Skin epidermis (tissue), 12 donors: Measurements from ENCODE around the gene PDLIM4.

ENCODE experiments used
- H3K27ac ChIP-seq, 21 experiments: fragments of 200-600 bp; sonication (generic) in 11 of 21; one replicate each; pipeline ENCODE4 v1.5.0; 2020; ENCODE audit warnings: mild to moderate bottlenecking in 3 of 21, inconsistent platforms in 2 of 21, moderate library complexity in 2 of 21
- H3K4me3 ChIP-seq, 7 experiments: fragments of 200-600 bp; sonication (generic) in 2 of 7; one replicate each; pipeline ENCODE4 v1.5.0; 2020; ENCODE audit warnings: inconsistent platforms in 2 of 7, mild to moderate bottlenecking in 2 of 7, moderate library complexity in 1 of 7

The PDLIM4 gene

GRCh38 chr5:132243366-132243977 is 14.0 kb upstream of the PDLIM4 start:
- no peak overlapping the region for H3K4me3 ChIP-seq
- no peak overlapping the region for H3K27ac ChIP-seq

DNA sequence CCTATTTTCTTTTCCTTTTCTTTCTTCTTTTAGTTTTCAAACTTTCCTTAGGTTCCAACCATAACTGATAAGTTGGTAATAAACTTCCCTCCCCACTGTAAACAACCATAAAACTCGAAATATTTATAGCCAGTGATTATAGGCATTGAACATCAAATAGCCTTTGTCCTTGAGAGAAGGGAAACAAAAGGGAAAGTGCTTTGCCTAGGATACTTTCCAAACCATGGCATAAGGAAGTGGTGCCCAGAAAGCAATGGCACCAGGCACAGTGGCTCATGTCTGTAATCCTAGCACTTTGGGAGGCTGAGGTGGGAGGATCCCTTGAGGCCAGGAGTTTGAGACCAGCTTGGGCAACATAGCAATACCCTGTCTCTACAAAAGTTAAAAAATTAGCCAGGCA is 11.9 kb upstream of the PDLIM4 start:
- H3K27ac ChIP-seq: no peak overlapping the region
- H3K4me3 ChIP-seq: no peak overlapping the region

DNA sequence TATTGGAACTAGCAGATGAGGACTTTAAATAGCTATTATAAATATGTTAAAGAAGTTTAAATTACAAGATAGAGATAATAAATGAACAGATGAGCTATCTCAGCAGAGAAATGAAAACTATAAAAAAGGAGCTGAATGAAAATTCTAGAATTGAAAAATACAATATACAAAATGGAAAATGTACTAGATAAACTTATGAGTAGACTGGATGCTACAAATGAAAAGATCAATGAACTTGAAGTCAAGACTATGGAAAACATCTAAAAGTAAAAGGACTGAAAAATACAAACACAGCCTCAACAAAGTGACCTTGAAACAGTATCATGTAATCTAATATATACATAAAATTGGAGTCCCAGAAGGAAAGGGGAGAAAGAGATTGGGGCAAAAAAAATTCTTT is 10.7 kb upstream of the PDLIM4 start:
- Histone ChIP-seq H3K27ac (no peak overlapping the region), H3K4me3 (no peak overlapping the region)

- H3K27ac ChIP-seq: no peak overlapping the region
- H3K4me3 ChIP-seq: no peak overlapping the region
Observed at GRCh38 chr5:132250547-132250946, 6.9 kb upstream of the PDLIM4 start.

GRCh38 chr5:132251220-132251725 is 6.2 kb upstream of the PDLIM4 start:
- Histone ChIP-seq H3K27ac (peak overlapping the region in 1 of 21 experiments; percentile 16), H3K4me3 (no peak overlapping the region)

DNA sequence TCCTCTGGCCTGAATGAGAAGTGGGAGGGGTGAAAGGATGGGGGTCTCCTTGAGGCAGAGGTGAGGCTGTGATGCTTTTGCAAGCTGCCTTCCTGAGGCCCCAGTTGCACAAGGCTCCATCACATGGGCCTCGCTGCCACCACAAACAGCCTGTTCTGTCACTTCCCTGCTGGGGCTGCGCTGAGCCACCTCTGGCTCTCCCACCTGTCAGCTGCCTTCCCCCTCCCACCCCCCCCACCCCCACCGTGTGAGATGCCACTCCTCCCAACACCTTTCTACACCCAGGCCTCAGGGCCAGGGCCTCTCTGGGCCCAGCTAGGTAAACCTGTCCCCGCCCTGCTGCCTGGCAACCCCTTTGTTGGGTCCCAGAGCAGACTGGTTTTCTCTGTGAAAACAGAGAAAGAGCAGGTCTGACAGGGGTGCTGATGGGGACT is 4.5 kb upstream of the PDLIM4 start:
- peak overlapping the region in 10 of 21 experiments; percentile 28 to 70 (median 56) for H3K27ac ChIP-seq

DNA sequence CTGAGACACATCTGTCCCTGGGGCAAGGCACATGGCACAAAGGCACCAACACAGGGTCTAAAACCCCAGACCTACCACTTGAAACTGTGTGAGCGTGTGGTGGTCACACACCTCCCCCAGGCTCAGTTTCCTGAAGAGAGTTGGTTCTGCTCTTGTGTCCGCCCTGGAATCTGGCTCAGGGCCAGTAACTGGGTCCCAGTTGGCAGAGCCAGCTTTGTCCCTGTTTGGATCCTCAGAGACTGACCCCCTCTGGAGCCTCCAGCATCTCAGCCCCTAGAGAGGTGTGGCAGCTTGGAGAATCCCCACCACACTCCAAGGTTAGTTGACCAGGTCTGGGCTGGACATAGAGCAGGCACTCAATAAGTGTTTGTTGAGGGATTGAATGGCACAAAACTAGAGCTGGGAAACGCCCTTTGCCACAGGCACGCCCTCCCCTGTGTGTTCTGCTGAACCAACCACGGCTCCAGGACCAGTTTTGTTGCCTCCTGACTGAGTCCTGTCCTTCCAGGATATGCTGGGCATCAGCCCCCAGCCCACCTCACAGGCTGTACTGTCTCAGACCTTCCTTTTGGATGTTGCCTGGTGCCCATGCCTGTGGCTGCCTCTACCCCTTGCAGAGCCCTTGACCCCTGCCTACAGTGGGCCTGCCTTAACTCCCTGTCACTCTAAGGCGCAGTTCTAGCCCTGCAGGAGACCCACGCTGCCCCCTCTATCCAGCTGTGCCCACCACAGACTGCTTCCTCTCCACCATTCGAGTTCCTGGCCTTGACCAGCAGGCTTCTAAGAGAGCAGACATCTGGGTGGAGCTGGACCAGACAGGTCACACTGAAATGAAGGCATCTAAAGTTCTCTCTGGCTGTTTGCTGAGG is 3.8 kb upstream of the PDLIM4 start:
- H3K4me3 ChIP-seq: no peak overlapping the region
- peak overlapping the region in 10 of 21 experiments; percentile 30 to 70 (median 56) for H3K27ac ChIP-seq

More for the DNA sequence above, 4.5 kb upstream of the PDLIM4 start:
- H3K4me3 ChIP-seq: no peak overlapping the region

DNA sequence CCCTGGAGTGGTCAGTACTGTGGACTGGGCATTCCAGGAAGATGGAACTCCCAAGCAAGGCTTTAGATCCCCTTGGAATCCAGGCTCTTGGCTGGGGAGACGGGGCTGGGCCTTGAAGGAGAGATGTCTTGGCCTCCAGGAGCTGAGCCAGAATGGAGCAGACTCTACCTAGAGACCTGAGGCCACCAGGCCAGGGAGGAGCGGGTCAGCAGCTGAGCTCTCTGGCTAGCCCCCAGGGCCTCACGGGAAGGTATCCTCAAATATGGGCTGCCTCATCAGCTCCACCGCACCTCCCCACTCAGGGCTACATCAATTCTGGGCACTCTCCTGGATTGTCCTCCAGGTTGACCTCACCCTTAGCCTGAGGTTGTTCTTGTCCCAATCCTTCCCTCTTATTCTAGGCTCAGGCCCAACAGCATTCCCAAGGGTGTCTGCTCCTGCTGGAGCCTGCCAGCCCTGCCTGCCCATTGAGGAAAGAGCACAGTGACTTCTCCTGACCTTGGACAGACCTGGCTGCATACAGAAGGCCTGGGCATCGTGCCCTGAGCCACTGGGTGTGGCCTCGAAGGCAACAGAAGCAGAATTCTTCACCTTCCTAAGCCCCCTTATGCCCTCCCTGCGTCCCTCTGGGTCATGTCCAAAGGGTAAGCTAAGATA is 3.0 kb upstream of the PDLIM4 start:
- H3K27ac ChIP-seq: peak overlapping the region in 7 of 21 experiments; percentile 30 to 70 (median 57)
- no peak overlapping the region for H3K4me3 ChIP-seq

DNA sequence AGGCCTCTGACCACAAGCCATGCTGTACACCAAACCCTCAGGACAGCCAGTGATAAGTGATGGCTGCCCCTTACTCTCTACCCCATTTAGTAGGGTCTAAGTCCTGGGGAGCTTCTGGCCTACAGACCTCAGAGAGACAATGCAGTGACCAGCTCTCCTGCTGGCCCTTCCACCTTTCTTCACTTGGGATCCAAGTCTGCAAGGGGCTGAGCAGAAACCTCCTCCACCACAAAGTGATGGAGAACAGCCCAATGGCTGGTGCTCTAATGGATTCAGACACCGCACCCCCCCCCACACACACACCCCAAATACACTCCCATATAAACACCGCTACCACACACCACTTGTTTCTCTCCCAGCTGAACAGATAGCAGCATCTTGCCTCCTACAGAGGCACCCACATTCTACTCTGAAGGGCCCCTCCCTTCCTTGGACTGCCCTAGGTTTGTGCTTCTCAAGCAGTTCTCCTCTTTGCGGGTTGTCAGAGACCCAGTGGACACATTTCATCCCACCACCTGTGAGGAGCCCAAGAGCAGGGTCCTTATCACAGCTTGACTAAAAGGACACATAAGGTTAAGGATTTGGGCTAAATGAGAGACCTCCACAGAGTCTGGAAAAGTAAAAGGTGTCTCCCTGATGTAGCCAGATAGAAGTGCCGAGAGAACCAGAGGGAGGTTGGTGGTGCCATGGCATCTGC is 1.3 kb upstream of the PDLIM4 start:
- no peak overlapping the region for H3K4me3 ChIP-seq
- peak overlapping the region in 3 of 21 experiments; percentile 94 to 97 (median 96) for H3K27ac ChIP-seq

DNA sequence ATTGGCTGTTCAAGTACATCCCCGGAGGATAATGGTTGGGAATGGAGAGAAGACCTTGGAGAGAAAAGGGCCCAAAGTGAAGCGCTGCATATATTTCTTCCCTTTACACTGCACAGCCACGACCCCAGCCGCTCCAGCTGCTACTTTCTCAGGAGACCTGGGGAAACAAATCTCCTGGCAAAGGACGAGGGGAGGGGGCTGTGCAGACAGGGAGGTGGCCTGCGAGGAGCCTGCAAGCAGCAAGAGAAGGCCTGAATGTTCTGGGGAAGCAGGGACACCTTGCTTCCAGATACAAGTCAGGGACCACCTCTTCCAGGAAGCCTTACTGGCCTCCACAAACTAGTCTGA is 739 bp upstream of the PDLIM4 start:
- Histone ChIP-seq H3K4me3 (peak overlapping the region in 2 of 7 experiments; percentile 63), H3K27ac (peak overlapping the region in 13 of 21 experiments; percentile 81 to 98 (median 95))

DNA sequence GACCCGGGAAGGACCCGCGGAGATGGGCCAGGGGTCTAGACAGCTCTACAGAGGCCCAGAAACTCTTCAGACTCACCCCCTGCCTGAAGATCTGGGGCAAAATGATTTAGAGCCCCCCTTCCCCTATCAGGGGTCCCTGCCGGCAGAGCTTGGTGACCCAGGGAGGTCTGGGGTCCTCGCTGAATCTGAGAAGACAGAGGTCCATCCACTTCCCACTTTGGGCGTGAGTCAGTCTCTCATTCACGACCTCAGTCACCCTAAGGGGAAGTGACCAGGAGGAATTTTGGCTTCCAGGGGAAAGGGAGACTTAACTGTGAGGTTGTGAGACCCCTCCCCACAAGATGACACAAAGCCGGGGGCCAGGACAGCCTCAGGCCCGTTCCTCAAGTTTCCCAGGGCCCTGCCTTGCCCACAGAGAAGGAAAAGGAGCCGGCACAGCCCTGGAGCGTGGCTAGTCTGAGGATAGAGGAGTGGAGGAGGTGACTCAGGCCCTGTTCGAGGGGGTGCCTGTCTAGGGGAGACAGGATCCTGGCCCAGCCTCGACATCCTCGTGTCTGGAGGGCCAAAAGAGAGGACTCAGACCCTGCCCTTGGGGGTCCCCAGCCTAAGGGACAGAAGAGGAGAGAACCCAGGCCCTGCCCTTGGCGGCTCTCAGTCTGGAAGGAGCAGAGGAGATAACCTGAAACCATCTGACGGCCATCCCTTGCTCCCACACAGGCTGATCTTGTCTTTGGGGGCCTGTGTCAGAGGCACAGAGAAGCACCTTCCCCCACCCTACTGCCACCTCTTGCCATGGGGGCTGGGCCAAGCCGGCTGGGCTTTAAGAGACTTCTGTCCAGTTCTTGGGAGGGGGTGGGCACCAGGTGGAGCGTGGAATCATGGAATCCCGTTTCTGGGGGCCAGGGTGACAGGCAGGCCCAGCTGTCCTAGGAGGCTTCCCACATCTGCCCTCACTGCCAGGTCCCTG is 889 bp downstream of the PDLIM4 start:
- Histone ChIP-seq H3K27ac (peak overlapping the region; percentile 60 to 98 (median 90)), H3K4me3 (peak overlapping the region; percentile 46 to 63 (median 53))

DNA sequence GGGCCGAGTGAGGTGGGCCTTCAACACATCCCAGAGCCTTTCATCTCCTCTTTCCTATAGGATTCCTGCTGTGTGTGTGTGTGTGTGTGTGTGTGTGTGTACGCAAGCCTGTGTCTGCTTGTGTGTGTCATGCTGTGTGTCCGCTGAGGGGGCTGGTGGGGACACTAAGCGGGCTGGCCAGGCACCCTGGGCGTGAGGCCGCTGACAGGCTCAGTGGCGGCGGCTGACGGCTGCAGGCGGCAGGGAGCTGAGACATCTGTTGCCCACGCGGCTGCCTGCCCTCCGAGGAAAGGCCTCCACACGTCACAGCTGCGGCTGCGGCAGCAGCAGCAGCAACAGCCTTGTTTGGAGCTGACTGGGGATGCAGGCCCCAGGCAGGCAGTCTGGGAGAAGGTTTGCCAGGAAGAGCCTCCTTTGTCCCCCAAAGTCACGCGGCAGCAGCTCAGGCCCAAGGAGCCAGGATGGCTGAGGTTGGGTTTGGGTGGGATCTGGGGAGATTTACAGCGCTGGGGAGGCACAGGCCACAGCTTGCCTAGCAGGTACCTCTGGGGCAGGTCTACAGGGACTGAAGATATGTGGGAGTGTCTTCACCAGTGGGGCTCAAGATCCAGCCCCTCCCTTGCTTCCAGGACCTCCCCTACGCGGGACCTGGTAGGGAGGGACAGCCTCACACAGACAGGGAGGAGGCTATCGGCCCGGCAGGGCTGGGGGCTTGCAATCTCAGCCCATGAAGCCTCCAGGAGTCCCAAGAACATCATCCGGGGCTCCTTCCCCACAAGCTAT is 1.8 kb downstream of the PDLIM4 start:
- peak overlapping the region in 20 of 21 experiments; percentile 60 to 98 (median 92) for H3K27ac ChIP-seq
- H3K4me3 ChIP-seq: peak overlapping the region; percentile 46 to 63 (median 53)

- Histone ChIP-seq H3K4me3 (peak overlapping the region in 3 of 7 experiments; percentile 7 to 53 (median 49)), H3K27ac (peak overlapping the region in 19 of 21 experiments; percentile 81 to 98 (median 93))
Observed at GRCh38 chr5:132260051-132260450, 2.6 kb downstream of the PDLIM4 start.

DNA sequence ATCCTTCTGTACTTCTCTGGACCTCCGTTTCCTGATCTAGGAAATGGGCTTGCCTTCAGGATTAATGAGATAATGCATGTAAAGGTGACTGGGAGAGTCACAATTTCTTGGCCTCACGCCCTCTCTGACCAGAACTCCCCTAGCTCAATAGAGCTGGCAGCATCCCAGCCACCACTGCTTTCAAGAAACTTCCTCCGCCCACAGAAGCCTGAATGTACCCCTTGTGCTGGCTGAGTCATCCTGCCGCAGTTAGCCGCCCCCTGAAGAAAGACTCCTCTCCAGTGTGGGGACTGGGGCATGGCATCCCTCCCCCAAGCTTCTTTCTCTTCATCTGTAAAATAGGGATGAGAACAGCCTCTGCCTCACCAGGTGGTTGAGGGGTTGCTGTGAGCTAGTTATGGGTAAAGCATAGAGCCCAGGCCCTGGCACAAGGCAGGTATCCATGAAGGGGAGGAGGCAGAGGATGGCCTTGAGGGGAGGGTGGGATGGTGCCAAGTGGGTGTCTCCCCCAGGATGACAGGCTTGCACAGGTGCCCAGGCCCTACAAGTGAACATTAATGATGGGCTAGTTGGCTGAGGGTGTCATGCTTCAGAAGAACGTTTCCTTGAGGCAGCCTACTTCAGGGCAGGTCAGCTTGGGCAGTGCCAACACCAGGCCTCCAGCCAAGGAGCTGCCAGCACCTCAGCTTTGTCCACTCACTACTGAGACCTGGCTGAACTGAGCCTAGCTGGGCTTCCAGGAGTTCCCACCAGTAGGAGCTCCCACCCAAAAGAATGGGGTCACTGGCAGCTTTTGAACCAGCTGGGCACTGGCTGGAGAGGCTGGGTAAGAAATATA is 3.4 kb downstream of the PDLIM4 start:
- Histone ChIP-seq H3K27ac (peak overlapping the region in 16 of 21 experiments; percentile 35 to 98 (median 94)), H3K4me3 (no peak overlapping the region)

DNA sequence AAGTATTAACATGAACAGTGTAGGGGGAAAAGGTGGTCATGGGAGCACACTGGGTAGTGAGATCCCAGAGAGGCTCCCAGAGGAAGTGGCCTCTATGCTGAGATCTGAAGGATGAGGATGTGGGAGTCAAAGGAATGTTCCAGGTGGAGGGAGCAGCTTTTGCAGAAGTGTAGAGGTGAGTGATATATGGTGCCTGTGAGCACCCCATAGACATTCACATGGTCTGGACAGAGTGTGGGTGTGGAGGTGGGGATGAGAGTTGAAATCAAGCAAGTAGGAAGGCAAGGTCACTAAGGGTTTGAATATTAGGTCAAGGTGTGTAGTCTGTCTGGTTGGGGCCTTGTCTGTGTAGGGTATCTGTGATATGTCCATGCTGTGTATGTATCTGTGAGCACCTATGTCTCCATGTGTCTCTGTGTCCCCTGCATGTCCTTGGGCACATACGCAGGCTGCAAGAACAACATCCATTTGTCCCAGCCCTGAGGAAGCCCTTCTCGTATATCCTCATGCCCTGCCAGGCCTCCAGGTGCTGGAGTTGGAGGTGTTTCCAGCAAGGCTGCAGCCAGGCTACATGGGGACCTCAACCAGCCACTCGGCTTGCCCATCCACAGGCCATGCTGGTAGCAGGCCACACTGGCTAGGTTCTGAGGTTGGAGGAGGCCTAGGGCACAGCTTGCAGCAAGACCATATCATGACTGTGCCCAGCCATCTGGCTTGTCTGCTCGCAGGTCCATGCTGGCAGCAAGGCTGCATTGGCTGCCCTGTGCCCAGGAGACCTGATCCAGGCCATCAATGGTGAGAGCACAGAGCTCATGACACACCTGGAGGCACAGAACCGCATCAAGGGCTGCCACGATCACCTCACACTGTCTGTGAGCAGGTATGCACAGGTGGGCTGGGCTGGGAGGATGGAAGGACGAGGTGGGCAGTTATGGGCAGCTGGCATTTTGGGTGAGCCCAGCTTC is 4.7 kb downstream of the PDLIM4 start:
- Histone ChIP-seq H3K27ac (peak overlapping the region in 8 of 21 experiments; percentile 7 to 98 (median 90)), H3K4me3 (no peak overlapping the region)
